Effector CD4-positive, alpha-beta T cell (primary cell): ENCODE data around the gene ANK3.

Source experiments
- DNase-seq: peaks from one replicate; pipeline ENCODE4 v3.0.0-alpha.2; 2020

The ANK3 gene

GRCh38 chr10:60340973-60341372 is 48.7 kb downstream of the ANK3 start:
- no peak for DNase-seq

GRCh38 chr10:60339757-60340156 is 49.9 kb downstream of the ANK3 start:
- DNase-seq: no peak

- no peak for DNase-seq
Measured at GRCh38 chr10:60338786-60339185, 50.9 kb downstream of the ANK3 start.

GRCh38 chr10:60338002-60338564 is 51.6 kb downstream of the ANK3 start:
- no peak for DNase-seq

- DNase-seq: no peak
Measured at GRCh38 chr10:60336901-60337630, 52.6 kb downstream of the ANK3 start.

GRCh38 chr10:60335708-60336107 is 54.0 kb downstream of the ANK3 start:
- no peak for DNase-seq

GRCh38 chr10:60334991-60335390 is 54.7 kb downstream of the ANK3 start:
- DNase-seq: no peak

- no peak for DNase-seq
Measured at GRCh38 chr10:60332371-60332770, 57.3 kb downstream of the ANK3 start.

- DNase-seq: no peak
Measured at GRCh38 chr10:60331886-60332285, 57.8 kb downstream of the ANK3 start.

GRCh38 chr10:60323162-60323561 is 66.5 kb downstream of the ANK3 start:
- no peak for DNase-seq

- DNase-seq: no peak
Measured at GRCh38 chr10:60320666-60321065, 69.0 kb downstream of the ANK3 start.

- no peak for DNase-seq
Measured at GRCh38 chr10:60316029-60316428, 73.6 kb downstream of the ANK3 start.

GRCh38 chr10:60315311-60315710 is 74.4 kb downstream of the ANK3 start:
- DNase-seq: no peak

- DNase-seq: no peak
Measured at GRCh38 chr10:60314069-60314940, 75.4 kb downstream of the ANK3 start.

- DNase-seq: no peak
Measured at GRCh38 chr10:60313589-60313952, 76.1 kb downstream of the ANK3 start.

- no peak for DNase-seq
Measured at GRCh38 chr10:60312818-60313588, 76.7 kb downstream of the ANK3 start.

- DNase-seq: no peak
Measured at GRCh38 chr10:60311821-60312220, 77.9 kb downstream of the ANK3 start.

GRCh38 chr10:60310740-60311139 is 78.9 kb downstream of the ANK3 start:
- no peak for DNase-seq

GRCh38 chr10:60309891-60310290 is 79.8 kb downstream of the ANK3 start:
- no peak for DNase-seq

GRCh38 chr10:60309371-60309770 is 80.3 kb downstream of the ANK3 start:
- DNase-seq: no peak

- DNase-seq: no peak
Measured at GRCh38 chr10:60305380-60305892, 84.2 kb downstream of the ANK3 start.

GRCh38 chr10:60304829-60305379 is 84.8 kb downstream of the ANK3 start:
- DNase-seq: no peak

- no peak for DNase-seq
Measured at GRCh38 chr10:60303778-60304177, 85.9 kb downstream of the ANK3 start.
